GM12892 (cell line): ENCODE data around the gene MTIF2.

Experiments used
- POLR2A ChIP-seq: IDR thresholded peaks from 2 replicates; pipeline ENCODE4 v1.6.1; 2011; ENCODE audit warnings: low read depth, low read length, control low read depth
- POLR2AphosphoS5 ChIP-seq: IDR thresholded peaks from 2 replicates; pipeline ENCODE4 v1.6.1; 2011; ENCODE audit warnings: low read depth, low read length, control low read depth
- TAF1 ChIP-seq: IDR thresholded peaks from 2 replicates; pipeline ENCODE4 v1.6.1; 2011; ENCODE audit warnings: low read depth, mild to moderate bottlenecking, control low read depth, low read length, borderline replicate concordance

DNA sequence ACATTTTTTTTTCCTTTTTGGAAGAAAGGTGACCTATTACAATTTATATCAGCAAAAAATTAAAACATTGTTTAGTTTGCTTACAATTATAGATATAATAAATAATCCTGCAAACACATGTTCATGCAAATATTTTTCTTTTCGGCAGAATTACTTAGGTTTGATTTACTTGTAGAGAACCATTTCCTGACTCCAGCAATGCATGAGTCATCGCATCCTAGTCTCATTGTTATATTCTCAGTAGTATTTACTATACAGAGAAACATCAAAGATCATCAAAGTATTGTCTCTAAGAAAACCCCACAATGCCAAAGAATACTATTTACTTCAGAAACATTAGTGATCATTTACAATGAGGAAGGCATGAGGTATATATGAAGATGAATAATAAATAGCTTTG, 40.4 kb upstream of the MTIF2 start:
- TF ChIP-seq POLR2AphosphoS5 = no peak
- TF ChIP-seq POLR2A = no peak
- no peak for TF ChIP-seq TAF1
